Endothelial cell of umbilical vein (primary cell): ENCODE results near the gene DCLK2.

Source experiments
- CTCF ChIP-seq, 2 donors: IDR thresholded peaks; 1 replicate in 1 of 2; 2 replicates in 1 of 2; pipeline ENCODE4 v1.5.1; 2011; ENCODE audit warnings: low read length in 2 of 2, mild to moderate bottlenecking in 2 of 2, moderate library complexity in 2 of 2, control low read depth in 1 of 2, inconsistent platforms in 1 of 2, low read depth in 1 of 2; ENCODE audit not compliant: insufficient read depth in 1 of 2; ENCODE audit errors: extremely low read depth in 1 of 2
- EZH2 ChIP-seq: IDR thresholded peaks from 2 replicates; pipeline ENCODE4 v1.6.1; 2012; ENCODE audit warnings: borderline replicate concordance, low read depth, mild to moderate bottlenecking, moderate library complexity, low read length, inconsistent platforms; ENCODE audit not compliant: severe bottlenecking
- JUN ChIP-seq: IDR thresholded peaks from 2 replicates; pipeline ENCODE4 v1.6.1; 2011; ENCODE audit warnings: borderline replicate concordance, low read depth; ENCODE audit not compliant: insufficient read length, insufficient read depth
- MYC ChIP-seq: IDR thresholded peaks from one replicate; pipeline ENCODE4 v1.6.1; 2011; ENCODE audit warnings: mild to moderate bottlenecking, low read depth, low read length
- POLR2A ChIP-seq: IDR thresholded peaks from 2 replicates; pipeline ENCODE4 v1.6.1; 2012; ENCODE audit warnings: low read depth, mild to moderate bottlenecking, control low read depth, low read length
- POLR2AphosphoS5 ChIP-seq: IDR thresholded peaks from 2 replicates; pipeline ENCODE4 v1.6.1; 2012; ENCODE audit warnings: low read depth, mild to moderate bottlenecking, control low read depth, low read length, moderate library complexity; ENCODE audit not compliant: insufficient read depth

- TF ChIP-seq CTCF (IDR thresholded peaks at IDR 0.05; ENCODE audit: extremely low read depth in 1 of 2, insufficient read depth in 1 of 2, low read depth in 1 of 2, low read length in 2 of 2) (no peak), EZH2 (no peak), JUN (no peak), POLR2A (no peak), POLR2AphosphoS5 (no peak), MYC (no peak)
Measured at GRCh38 chr4:150289198-150289597, 211.0 kb downstream of the DCLK2 start.
